KMS-11 (cell line): Measurements from ENCODE around the gene ACSM5.
"Not testable (repeated sequence)": the region's sequence is repeated elsewhere in the genome, so short reads cannot be mapped to it uniquely, and the experiment has no call there.

ENCODE experiments used
- H2AFZ ChIP-seq: fragments of 200-600 bp; sonication (generic); 2 replicates; pipeline ENCODE4 v1.6.1; 2016; ENCODE audit warnings: antibody characterized with exemption, mixed run types, low read depth
- H3K27ac ChIP-seq: fragments of 200-600 bp; sonication (generic); 2 replicates; pipeline ENCODE4 v1.6.1; 2016; ENCODE audit warnings: mild to moderate bottlenecking, mixed run types
- H3K27me3 ChIP-seq: fragments of 200-600 bp; sonication (generic); 2 replicates; pipeline ENCODE4 v1.6.1; 2017; ENCODE audit warnings: mild to moderate bottlenecking, low read depth, mixed run types, moderate library complexity; ENCODE audit not compliant: insufficient read depth
- H3K36me3 ChIP-seq: fragments of 200-600 bp; sonication (generic); 2 replicates; pipeline ENCODE4 v1.6.1; 2017; ENCODE audit warnings: mild to moderate bottlenecking, mixed run types; ENCODE audit not compliant: insufficient read depth
- H3K4me1 ChIP-seq: fragments of 200-600 bp; sonication (generic); 2 replicates; pipeline ENCODE4 v1.6.1; 2016; ENCODE audit warnings: mild to moderate bottlenecking, low read depth, mixed run types; ENCODE audit not compliant: poor library complexity, severe bottlenecking
- H3K4me2 ChIP-seq: fragments of 200-600 bp; sonication (generic); 2 replicates; pipeline ENCODE4 v1.7.0; 2016; ENCODE audit warnings: mild to moderate bottlenecking, mixed run types
- H3K4me3 ChIP-seq: fragments of 200-600 bp; sonication (generic); IDR thresholded peaks from 2 replicates; pipeline ENCODE4 v1.6.1; 2017; ENCODE audit warnings: low read depth, low read length, mixed read lengths; ENCODE audit not compliant: insufficient read depth
- H3K79me2 ChIP-seq: fragments of 200-600 bp; sonication (generic); 2 replicates; pipeline ENCODE4 v1.6.1; 2016; ENCODE audit warnings: low read depth, mixed run types; ENCODE audit not compliant: insufficient read depth
- H3K9ac ChIP-seq: fragments of 200-600 bp; sonication (generic); 2 replicates; pipeline ENCODE4 v1.6.1; 2016; ENCODE audit warnings: mild to moderate bottlenecking, mixed run types
- H4K20me1 ChIP-seq: fragments of 200-600 bp; sonication (generic); 2 replicates; pipeline ENCODE4 v1.6.1; 2016; ENCODE audit warnings: mild to moderate bottlenecking, mixed run types; ENCODE audit not compliant: insufficient read depth
- TF ChIP-seq, protein P1 (sequence below): fragments of 200-600 bp; sonication (generic); conservative IDR thresholded peaks from 2 replicates; pipeline ENCODE4 v1.6.1; 2017; ENCODE audit warnings: low read depth, mild to moderate bottlenecking, antibody characterized with exemption, low read length, moderate library complexity, mixed read lengths

Gene ACSM5

DNA sequence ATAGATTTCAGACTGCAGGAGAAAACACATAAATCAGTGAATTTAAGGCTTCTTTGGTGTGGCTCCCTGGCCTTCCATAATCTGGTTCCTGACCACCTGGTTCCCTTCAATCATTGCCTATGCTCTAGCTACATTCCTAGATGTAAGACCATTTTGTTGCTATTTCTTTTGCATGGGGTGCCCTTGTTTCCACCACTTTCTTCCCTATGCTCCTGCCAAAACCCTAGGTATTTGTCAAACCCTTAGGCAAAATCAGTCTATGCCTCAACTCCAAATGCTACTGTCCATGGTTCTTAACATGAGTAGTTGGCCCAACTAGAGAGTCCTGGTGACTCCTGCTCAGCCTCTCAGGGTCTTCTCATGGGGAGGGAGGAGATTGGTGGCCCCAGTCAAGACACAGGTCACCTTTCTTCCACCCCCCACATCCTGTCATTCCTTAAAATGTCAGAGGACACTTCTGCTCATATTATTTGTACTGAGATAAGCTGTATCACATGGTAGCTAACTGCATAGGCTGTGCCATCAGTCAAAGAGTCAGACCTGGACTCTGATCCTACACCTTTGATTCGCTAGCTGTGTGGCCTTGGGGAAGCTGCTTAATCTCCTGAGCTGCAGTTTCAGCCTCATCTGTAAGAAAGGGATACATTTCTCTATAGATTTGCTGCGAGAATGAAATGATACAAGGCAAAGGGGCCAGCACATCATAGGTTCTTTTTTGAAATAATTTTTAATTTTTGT, 15.0 kb downstream of the ACSM5 start:
- Histone ChIP-seq H3K4me2 (no peak overlapping the region), H3K79me2 (no peaks in the 10 kb centered on the region), H4K20me1 (no peaks in the 10 kb centered on the region), H3K27ac (no peak overlapping the region), H2AFZ (no peak overlapping the region), H3K36me3 (no peaks in the 10 kb centered on the region), H3K9ac (no peak overlapping the region), H3K4me3 (no peak overlapping the region), H3K4me1 (no peaks in the 10 kb centered on the region), H3K27me3 (no peaks in the 10 kb centered on the region)
- TF ChIP-seq, protein P1, sequence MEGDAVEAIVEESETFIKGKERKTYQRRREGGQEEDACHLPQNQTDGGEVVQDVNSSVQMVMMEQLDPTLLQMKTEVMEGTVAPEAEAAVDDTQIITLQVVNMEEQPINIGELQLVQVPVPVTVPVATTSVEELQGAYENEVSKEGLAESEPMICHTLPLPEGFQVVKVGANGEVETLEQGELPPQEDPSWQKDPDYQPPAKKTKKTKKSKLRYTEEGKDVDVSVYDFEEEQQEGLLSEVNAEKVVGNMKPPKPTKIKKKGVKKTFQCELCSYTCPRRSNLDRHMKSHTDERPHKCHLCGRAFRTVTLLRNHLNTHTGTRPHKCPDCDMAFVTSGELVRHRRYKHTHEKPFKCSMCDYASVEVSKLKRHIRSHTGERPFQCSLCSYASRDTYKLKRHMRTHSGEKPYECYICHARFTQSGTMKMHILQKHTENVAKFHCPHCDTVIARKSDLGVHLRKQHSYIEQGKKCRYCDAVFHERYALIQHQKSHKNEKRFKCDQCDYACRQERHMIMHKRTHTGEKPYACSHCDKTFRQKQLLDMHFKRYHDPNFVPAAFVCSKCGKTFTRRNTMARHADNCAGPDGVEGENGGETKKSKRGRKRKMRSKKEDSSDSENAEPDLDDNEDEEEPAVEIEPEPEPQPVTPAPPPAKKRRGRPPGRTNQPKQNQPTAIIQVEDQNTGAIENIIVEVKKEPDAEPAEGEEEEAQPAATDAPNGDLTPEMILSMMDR, result no peak

DNA sequence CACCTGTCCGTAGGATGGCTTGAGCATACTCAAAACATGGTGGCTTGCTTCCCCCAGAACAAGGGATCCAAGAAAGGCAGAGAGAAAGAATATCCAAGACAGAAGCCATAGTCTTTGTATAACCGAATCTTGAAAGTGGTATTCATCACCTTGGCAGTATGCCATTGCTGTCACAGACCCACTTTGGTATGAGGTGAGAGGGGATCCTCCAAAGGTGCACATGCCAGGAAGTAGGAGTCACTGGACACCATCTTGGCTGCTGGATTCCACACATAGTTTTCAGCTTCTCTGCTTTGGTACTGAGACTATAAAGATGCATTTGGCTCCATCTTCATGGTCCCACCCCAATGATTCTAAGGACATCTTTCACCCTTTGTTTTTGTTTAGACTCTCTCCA, 18.1 kb downstream of the ACSM5 start:
- H3K4me2 ChIP-seq, result not testable (repeated sequence)

DNA sequence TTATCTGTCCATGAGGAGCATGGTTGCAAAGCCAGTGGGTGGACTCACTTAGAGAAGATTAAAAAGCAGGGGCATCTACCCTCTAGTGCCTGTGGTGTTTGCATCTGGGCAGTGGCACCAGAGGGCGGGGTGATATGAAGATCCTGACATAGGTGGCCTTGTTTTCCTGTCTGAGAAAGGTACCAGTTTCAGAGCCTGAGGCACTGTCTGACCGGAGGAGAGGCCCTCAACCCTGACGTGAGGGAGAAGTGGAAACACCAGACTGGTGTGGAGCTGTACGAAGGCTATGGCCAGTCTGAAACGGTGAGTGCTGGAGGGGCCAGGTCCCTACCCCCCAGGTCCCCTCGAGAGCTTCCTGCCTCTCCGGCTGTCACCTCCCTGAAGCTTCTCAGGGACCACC, 20.2 kb downstream of the ACSM5 start:
- not testable (repeated sequence) for H4K20me1 ChIP-seq, H3K4me3 ChIP-seq, H3K4me1 ChIP-seq, H3K79me2 ChIP-seq, H2AFZ ChIP-seq, H3K27ac ChIP-seq, H3K4me2 ChIP-seq, H3K36me3 ChIP-seq, H3K9ac ChIP-seq, H3K27me3 ChIP-seq

More for the DNA sequence above, 18.1 kb downstream of the ACSM5 start:
- not testable (repeated sequence) for H3K4me3 ChIP-seq, H3K27ac ChIP-seq, H2AFZ ChIP-seq, H3K27me3 ChIP-seq, H3K4me1 ChIP-seq, H3K36me3 ChIP-seq, H3K9ac ChIP-seq, H4K20me1 ChIP-seq, H3K79me2 ChIP-seq

DNA sequence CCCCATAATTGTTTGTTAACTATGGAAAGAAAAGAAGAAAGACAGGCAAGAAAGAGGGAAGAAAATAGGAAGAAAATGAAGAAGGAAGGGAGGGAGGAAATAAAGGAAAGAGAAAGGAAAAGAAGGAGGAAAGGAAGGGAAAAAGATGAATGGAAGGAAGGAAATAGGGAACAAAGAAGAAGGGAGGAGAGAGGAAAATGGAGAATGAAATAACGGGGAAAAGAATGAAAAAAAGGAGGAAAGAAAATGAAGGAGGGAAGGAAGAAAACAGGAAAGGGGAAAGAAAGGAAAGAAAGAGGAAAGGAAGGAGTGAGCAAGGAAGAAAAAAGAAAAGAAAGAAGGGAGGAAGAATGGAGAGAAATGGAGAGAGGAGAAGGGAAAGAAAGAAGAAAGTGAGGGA, 21.1 kb downstream of the ACSM5 start:
- not testable (repeated sequence) for H4K20me1 ChIP-seq, H3K27me3 ChIP-seq, H3K9ac ChIP-seq, H3K4me3 ChIP-seq, H3K36me3 ChIP-seq, H3K27ac ChIP-seq, H3K4me1 ChIP-seq, H3K4me2 ChIP-seq, H2AFZ ChIP-seq, H3K79me2 ChIP-seq

DNA sequence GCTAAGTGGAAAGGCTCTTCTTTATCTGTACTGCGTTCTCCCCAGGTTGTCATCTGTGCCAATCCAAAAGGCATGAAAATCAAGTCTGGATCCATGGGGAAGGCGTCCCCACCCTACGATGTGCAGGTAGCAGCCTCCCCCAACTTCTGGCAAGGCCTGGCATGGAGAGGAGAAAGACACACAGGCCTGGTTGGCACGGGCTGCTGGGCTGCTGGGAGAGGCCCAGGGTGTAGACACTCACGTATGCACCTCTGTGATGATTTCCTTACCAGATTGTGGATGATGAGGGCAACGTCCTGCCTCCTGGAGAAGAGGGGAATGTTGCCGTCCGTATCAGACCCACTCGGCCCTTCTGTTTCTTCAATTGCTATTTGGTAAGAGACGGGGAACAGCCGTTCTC, 21.6 kb downstream of the ACSM5 start:
- Histone ChIP-seq H3K36me3 (no peaks in the 10 kb centered on the region), H3K4me3 (no peak overlapping the region), H3K27me3 (no peaks in the 10 kb centered on the region), H3K79me2 (no peaks in the 10 kb centered on the region), H2AFZ (no peak overlapping the region), H3K9ac (no peak overlapping the region), H3K27ac (no peak overlapping the region), H3K4me2 (no peak overlapping the region), H3K4me1 (no peaks in the 10 kb centered on the region), H4K20me1 (no peaks in the 10 kb centered on the region)
- TF ChIP-seq, protein P1, result no peak

DNA sequence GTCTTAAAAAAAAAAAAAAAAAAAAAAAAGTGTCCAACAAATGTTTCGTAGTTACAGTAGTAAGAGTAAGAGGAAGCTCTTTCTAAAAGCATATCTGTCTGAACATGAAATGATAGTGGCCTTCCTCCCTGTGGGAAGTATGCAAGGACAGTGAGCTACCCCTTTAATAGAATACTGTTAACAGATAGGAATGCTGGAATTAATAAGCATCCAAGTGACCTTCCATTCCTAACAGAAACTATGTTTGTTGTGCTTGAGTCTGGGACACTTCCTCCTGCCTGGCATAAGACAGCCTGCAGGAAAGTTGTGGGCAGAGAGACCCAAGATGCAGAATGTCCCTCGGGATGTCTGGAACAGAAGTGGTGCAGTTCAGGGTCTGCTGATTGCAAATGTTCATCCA, 29.6 kb downstream of the ACSM5 start:
- H2AFZ ChIP-seq, H4K20me1 ChIP-seq, H3K9ac ChIP-seq, H3K36me3 ChIP-seq, H3K27ac ChIP-seq, H3K79me2 ChIP-seq, H3K4me3 ChIP-seq, H3K4me1 ChIP-seq, H3K4me2 ChIP-seq, H3K27me3 ChIP-seq: not testable (repeated sequence)

DNA sequence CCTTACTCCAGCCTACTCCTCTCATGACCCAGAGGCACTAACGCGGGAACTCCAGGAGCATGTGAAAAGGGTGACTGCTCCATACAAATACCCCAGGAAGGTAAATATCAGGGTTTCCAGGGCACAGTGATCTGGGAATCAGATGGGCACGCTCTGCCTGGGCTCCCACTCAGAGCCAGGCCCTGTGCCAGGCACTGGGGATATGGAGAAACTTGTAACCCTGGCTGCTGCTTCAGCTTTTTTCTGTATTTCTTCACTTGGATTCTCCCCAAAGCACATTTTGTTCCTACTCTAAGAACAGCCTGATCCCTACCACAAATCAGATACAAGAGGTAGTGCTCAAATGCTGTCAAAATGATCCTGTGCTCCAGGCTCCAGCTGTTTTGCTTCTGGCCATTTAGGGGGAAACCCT, 30.5 kb downstream of the ACSM5 start:
- not testable (repeated sequence) for H3K4me2 ChIP-seq, H3K9ac ChIP-seq, H4K20me1 ChIP-seq, H3K4me3 ChIP-seq, H3K79me2 ChIP-seq, H3K27me3 ChIP-seq, H3K36me3 ChIP-seq, H2AFZ ChIP-seq, H3K4me1 ChIP-seq, H3K27ac ChIP-seq

DNA sequence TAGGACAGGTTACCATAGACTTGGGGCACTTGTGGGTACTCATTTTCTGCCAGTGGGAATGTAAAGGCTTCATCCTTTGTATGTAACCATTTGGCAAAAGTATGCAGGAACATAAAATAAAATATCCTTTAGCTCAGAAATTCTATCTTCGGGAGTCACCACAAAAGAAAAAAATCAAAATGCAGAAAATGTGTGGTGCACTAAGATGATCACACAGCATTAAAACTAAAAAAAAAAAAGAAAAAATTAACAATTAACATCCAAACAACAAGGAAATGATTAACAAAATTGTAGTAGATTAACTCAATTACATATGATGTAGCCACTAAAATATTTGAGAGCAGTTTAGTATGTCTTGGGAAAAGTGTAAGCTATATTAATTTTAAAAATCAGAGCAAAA, 31.4 kb downstream of the ACSM5 start:
- H2AFZ ChIP-seq, H4K20me1 ChIP-seq, H3K4me1 ChIP-seq, H3K4me2 ChIP-seq, H3K9ac ChIP-seq, H3K79me2 ChIP-seq, H3K27ac ChIP-seq, H3K4me3 ChIP-seq, H3K36me3 ChIP-seq, H3K27me3 ChIP-seq: not testable (repeated sequence)
